ENCODE data around the gene TBRG4. TPM values are rescaled to one million over a fixed set of nuclear protein-coding genes. Genes with fewer than 3 reads are reported as not detected.

Gene TBRG4
- total RNA-seq, 1 donor from 2014 or later: 71.2 TPM

- no peaks in the 10 kb centered on the region for H3K9me3 ChIP-seq
- no peak for TF ChIP-seq POLR2A (IDR thresholded peaks at IDR 0.05)
- no peak for TF ChIP-seq POLR2AphosphoS5 (IDR thresholded peaks at IDR 0.05; ENCODE audit: insufficient read depth in 1 of 2, low read depth in 1 of 2)
- TF ChIP-seq CTCF (IDR thresholded peaks at IDR 0.05): no peak
- no peak overlapping the region for H3K4me3 ChIP-seq
- no peaks in the 10 kb centered on the region for H3K36me3 ChIP-seq
- no peak overlapping the region for H3K27ac ChIP-seq
- no peaks in the 10 kb centered on the region for H3K4me1 ChIP-seq
- no peak for DNase-seq (ENCODE audit: extremely low spot score in 2 of 2)
- intact Hi-C loops (cut with DNase I): no loop called here
- no peaks in the 10 kb centered on the region for H3K27me3 ChIP-seq
Measured at GRCh38 chr7:45145881-45146280, 34.4 kb upstream of the TBRG4 start.

- H3K4me1 ChIP-seq: no peaks in the 10 kb centered on the region
- TF ChIP-seq POLR2AphosphoS5 (IDR thresholded peaks at IDR 0.05; ENCODE audit: insufficient read depth in 1 of 2, low read depth in 1 of 2) (no peak), POLR2A (IDR thresholded peaks at IDR 0.05) (no peak), CTCF (IDR thresholded peaks at IDR 0.05) (no peak)
- intact Hi-C loops (cut with DNase I): no loop called here
- H3K36me3 ChIP-seq: no peaks in the 10 kb centered on the region
- H3K9me3 ChIP-seq: no peaks in the 10 kb centered on the region
- no peak overlapping the region for H3K4me3 ChIP-seq
- H3K27ac ChIP-seq: no peak overlapping the region
- no peaks in the 10 kb centered on the region for H3K27me3 ChIP-seq
- no peak for DNase-seq (ENCODE audit: extremely low spot score in 2 of 2)
Measured at GRCh38 chr7:45143616-45144015, 32.1 kb upstream of the TBRG4 start.

GRCh38 chr7:45140827-45141226, 29.3 kb upstream of the TBRG4 start:
- intact Hi-C loops (cut with DNase I): no loop called here
- Histone ChIP-seq H3K4me1 (no peaks in the 10 kb centered on the region), H3K27ac (no peak overlapping the region), H3K4me3 (no peak overlapping the region), H3K36me3 (no peaks in the 10 kb centered on the region), H3K27me3 (no peaks in the 10 kb centered on the region), H3K9me3 (no peaks in the 10 kb centered on the region)
- no peak for DNase-seq (ENCODE audit: extremely low spot score in 2 of 2)
- no peak for TF ChIP-seq POLR2AphosphoS5 (IDR thresholded peaks at IDR 0.05; ENCODE audit: insufficient read depth in 1 of 2, low read depth in 1 of 2)
- no peak for TF ChIP-seq CTCF (IDR thresholded peaks at IDR 0.05)
- no peak for TF ChIP-seq POLR2A (IDR thresholded peaks at IDR 0.05)

- Histone ChIP-seq H3K4me3 (no peak overlapping the region), H3K27me3 (no peaks in the 10 kb centered on the region), H3K9me3 (no peaks in the 10 kb centered on the region), H3K4me1 (no peaks in the 10 kb centered on the region), H3K36me3 (no peaks in the 10 kb centered on the region), H3K27ac (no peak overlapping the region)
- no peak for DNase-seq (ENCODE audit: extremely low spot score in 2 of 2)
- TF ChIP-seq CTCF (IDR thresholded peaks at IDR 0.05) (no peak), POLR2A (IDR thresholded peaks at IDR 0.05) (no peak), POLR2AphosphoS5 (IDR thresholded peaks at IDR 0.05; ENCODE audit: insufficient read depth in 1 of 2, low read depth in 1 of 2) (no peak)
- intact Hi-C loops (cut with DNase I): loop anchor here (10.0 kb wide), 1 partner anchor 284 kb away; no protein-coding TSS in a partner anchor
Measured at GRCh38 chr7:45138433-45139267, 27.2 kb upstream of the TBRG4 start.

Data from vagina (tissue), 2 donors.